HG02798 (cell line): Measurements from ENCODE around the gene FCRL5.
A peak's percentile ranks its signal among the peaks of the same experiment; 100 is the strongest.

Experiments
- ATAC-seq: cut with Tn5 transposase; IDR thresholded peaks from one replicate; pipeline ENCODE4 v1.9.1; 2021; ENCODE audit warnings: mild to moderate bottlenecking; ENCODE audit not compliant: unreplicated experiment, poor library complexity

FCRL5 gene

DNA sequence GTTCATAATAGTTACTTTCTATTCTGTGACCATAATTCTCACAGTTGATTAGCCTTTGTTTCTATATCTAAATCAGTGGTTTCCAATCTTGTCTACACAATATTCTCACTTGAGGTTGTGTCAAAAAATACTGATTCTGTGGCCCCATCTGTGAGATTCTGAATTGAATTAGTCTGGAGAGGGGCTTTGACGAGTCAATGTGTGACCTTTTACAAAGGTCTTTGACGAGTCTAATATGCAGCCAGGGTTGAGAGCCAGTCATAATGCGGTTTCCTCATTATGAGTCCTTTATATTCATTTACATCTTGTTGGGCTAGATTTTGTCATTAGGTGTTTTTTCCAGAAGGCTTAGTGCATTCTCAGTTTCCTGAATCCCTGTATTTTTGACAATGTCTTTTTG, 19.7 kb downstream of the FCRL5 start:
- ATAC-seq: no peak

- peak; percentile 87 for ATAC-seq
Observed at GRCh38 chr1:157523774-157524493, 28.4 kb downstream of the FCRL5 start.

- ATAC-seq: no peak
Observed at GRCh38 chr1:157521056-157521455, 31.3 kb downstream of the FCRL5 start.

DNA sequence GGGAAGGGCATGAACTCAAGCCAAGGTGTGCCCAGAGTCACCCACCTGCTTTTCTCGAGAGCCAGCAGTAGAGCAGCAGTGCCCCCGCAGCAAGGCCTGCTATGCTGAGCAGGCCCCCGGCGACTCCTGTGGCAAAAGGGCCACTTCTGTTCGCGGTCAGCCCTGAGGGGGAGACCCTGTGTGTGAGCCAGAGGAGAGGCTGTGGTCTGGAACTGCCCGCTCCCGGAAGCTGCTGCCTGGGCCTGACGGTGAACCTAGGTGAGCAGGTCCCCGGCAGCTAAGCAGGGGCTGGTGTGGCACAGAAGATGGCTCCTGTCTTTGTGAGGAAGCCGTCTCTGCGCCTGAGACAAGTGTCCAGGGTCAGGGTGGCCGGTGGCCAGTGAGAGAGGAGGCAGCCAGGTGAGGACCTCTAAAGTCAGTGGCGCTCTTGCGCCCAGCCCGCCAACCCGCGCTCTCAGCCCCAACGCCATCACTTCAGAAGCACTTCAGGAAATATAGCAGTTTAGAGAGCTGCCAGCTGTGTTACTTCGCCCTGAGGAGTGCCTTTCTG, 31.9 kb downstream of the FCRL5 start:
- ATAC-seq: no peak

- no peak for ATAC-seq
Observed at GRCh38 chr1:157519451-157519850, 32.9 kb downstream of the FCRL5 start.

- no peak for ATAC-seq
Observed at GRCh38 chr1:157517016-157517415, 35.3 kb downstream of the FCRL5 start.

DNA sequence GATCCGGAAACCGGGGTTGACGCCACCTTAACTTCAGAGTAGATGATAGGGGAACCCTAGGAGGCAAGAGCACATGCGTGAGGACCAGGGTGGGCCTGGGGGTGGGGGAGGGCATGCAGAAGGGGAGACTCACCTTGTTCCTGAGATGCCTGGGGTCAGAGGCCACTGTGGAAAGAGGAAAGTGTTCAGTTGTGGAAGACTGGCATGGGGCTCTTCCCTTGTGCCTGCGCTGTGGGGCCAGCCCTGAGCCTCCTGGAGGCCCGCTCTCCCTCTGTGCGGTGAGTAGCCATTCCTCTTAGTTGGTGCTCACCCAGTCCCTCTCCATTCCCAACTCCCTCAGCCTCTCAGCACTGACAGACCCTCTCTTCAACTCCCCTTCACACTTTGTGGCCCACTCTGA, 36.6 kb downstream of the FCRL5 start:
- ATAC-seq: no peak

GRCh38 chr1:157515141-157515540, 37.2 kb downstream of the FCRL5 start:
- ATAC-seq: no peak

DNA sequence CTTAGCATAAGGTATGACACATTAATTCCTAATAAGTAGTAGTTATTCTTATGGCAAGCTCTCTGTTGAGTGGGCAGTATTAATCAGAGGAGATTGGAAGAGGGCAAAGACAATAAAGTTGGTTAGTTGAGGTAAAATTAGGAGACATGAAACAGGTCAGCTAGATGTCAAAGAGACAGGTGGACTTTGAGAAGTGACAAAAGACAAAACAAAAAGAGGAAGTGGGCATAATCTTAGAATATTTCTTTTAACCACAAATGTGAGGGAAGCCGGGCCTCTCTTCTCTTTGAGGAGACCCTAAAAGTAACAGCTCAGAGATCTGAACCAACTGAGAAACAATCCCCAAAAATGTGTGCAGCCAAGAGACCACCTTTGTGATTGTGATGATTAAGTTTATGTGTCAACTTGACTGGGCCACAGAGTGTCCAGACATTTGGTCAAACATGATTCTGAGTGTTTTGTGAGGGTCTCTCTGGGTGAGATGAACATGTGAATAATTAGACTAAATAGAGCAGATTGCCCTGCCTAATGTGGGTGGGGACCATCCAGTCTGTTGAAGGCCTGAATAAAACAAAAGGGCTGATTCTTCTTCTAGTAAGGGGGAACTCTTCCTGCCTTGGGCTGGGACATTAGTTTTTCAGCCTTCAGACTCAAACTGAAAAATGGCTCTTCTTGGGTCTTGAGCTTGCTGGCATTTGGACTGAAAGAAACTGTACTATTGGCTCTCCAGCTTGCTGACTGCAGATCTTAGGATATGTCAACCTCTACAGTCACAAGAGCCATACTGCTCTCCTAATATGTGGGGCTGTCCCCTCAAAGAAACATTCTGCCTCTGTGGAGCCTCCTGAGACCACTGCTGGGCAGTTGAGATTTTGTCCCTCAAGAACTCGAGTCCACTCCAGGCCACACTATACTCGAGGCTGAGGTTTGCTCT, 40.0 kb downstream of the FCRL5 start:
- peak; percentile 55 for ATAC-seq

DNA sequence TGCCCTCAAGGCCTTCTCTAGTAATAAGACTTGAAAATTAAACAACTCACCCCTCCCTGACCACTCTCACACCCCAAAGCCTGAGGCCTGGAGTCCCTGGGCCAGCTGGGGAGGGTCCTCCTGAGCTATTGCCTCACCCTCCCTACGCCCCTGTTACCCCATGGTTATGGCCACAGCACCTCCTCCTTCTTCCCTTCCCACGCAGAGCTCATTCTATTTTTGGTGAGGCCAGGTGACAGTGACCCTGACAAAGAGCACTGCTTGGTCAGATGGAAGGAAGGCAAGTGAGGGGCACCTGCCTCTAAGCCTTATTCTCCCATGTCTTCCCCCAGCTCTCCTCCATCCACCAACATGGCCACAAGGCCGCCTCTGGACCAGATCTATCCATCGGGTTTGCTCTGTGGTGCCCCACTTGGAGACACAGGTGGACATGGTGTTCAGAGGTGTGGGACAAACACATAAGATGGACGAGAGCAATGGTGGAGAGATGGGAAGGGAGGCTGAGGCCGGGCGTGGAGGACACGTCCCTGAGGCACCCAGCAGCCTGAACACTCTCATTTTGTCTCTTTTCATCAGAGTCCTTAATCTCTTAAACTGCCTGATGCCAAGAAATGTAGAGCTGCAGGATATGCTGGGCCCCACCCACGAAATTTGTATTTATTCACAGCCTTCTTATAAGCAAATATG, 42.6 kb downstream of the FCRL5 start:
- no peak for ATAC-seq

GRCh38 chr1:157505481-157506272, 46.6 kb downstream of the FCRL5 start:
- ATAC-seq: peak; percentile 92

- ATAC-seq: no peak
Observed at GRCh38 chr1:157504646-157505045, 47.7 kb downstream of the FCRL5 start.

- no peak for ATAC-seq
Observed at GRCh38 chr1:157499521-157499920, 52.8 kb downstream of the FCRL5 start.

DNA sequence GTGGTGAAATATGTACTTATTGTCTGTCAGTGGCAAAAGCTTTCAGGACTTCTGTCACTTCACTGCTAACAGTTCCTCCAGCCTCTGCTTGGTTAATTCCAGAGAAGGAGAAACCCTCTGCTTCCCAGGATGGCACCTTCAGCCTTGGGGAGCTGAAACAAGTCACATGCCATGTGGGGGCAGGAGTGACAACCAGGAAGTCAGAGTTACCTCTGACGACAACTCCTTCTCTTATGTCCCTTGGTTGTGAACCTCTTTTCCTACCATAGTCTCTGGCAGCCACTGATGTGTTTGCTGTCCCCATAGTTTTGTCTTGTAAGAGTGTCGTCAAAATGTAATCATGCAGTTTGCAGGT, 53.6 kb downstream of the FCRL5 start:
- ATAC-seq: no peak

GRCh38 chr1:157497987-157498735, 54.2 kb downstream of the FCRL5 start:
- no peak for ATAC-seq

GRCh38 chr1:157497284-157497683, 55.0 kb downstream of the FCRL5 start:
- peak; percentile 36 for ATAC-seq

- peak; percentile 53 for ATAC-seq
Observed at GRCh38 chr1:157496121-157496526, 56.2 kb downstream of the FCRL5 start.

- ATAC-seq: no peak
Observed at GRCh38 chr1:157495285-157495684, 57.0 kb downstream of the FCRL5 start.

DNA sequence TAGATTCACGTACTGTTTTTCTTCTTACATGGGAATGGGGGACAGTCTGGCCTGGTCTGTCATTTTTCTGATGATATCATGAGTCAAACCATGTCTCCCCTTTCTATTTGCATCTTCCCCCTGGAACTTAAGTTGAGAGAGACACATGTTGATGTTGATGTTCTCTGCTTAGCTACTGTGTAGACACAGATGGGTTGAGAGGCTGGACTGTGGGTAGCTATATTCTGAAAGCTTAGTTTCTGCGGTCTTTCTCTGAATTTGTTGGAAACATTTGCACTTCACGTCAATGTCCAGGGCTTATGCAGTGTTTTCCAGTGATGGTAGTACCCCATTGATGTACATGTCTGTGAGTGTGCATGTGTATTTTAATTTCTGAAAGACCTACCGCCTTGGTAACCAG, 58.2 kb downstream of the FCRL5 start:
- no peak for ATAC-seq
